H1 (cell line): ENCODE measurements around the gene KLF6. TPM values are rescaled to one million over a fixed set of nuclear protein-coding genes. Genes with fewer than 3 reads are reported as not detected.

ENCODE experiments used
- CTCF ChIA-PET: fragments of 300-600 bp; sonication (Branson Sonifier 250); formaldehyde crosslinking; loops from one replicate; lab custom pipeline; 2021; ENCODE audit not compliant: partially characterized antibody; lab: Charles Lee
- POLR2A ChIA-PET: fragments of 300-600 bp; sonication (Branson Sonifier 250); formaldehyde crosslinking; loops from one replicate; lab custom pipeline; 2021; ENCODE audit warnings: inconsistent platforms; ENCODE audit not compliant: partially characterized antibody; lab: Charles Lee
- DNase-seq, 2 experiments: peaks; one replicate each; pipeline versions ENCODE4 v3.0.0 to v3.0.0-alpha.2; 2010 to 2022; ENCODE audit warnings: low spot score in 2 of 2, low read depth in 1 of 2, mixed read lengths in 1 of 2
- FAIRE-seq: peaks from 2 replicates; lab custom pipeline; 2011; peaks lifted over from hg19 to GRCh38; lab: Jason Lieb, UNC
- H2AFZ ChIP-seq: 2 replicates; pipeline ENCODE4 v1.8.1; 2012; ENCODE audit warnings: low read length, inconsistent platforms
- H2AK5ac ChIP-seq: 2 replicates; pipeline ENCODE4 v1.6.1; 2013; ENCODE audit warnings: low read depth, low read length
- H2BK120ac ChIP-seq: replicated peaks from 2 replicates; pipeline ENCODE3; 2013; ENCODE audit warnings: low read depth, low read length, inconsistent platforms
- H2BK12ac ChIP-seq: 2 replicates; pipeline ENCODE4 v1.6.1; 2013; ENCODE audit warnings: low read depth, low read length
- H2BK15ac ChIP-seq: 2 replicates; pipeline ENCODE4 v1.6.1; 2013; ENCODE audit warnings: low read length
- H2BK20ac ChIP-seq: 2 replicates; pipeline ENCODE4 v1.6.1; 2013; ENCODE audit warnings: low read length
- H2BK5ac ChIP-seq: 2 replicates; pipeline ENCODE4 v1.6.1; 2013; ENCODE audit warnings: low read depth, low read length
- H3K14ac ChIP-seq: 2 replicates; pipeline ENCODE4 v1.6.1; 2013; ENCODE audit warnings: inconsistent platforms; ENCODE audit not compliant: insufficient read length
- H3K18ac ChIP-seq: 2 replicates; pipeline ENCODE4 v1.6.1; 2013; ENCODE audit warnings: low read length; ENCODE audit errors: extremely low read depth
- H3K23ac ChIP-seq: 2 replicates; pipeline ENCODE4 v1.6.1; 2013; ENCODE audit warnings: inconsistent platforms; ENCODE audit not compliant: insufficient read length
- H3K23me2 ChIP-seq: 2 replicates; pipeline ENCODE4 v1.6.1; 2013; ENCODE audit warnings: low read depth, low read length
- H3K27ac ChIP-seq: 2 replicates; pipeline ENCODE4 v1.6.1; 2011; ENCODE audit warnings: low read depth, low read length, inconsistent platforms
- H3K27me3 ChIP-seq, 4 experiments: replicated peaks in 1 of 4; 1 replicate in 1 of 4; 2 replicates in 3 of 4; pipeline versions ENCODE4 v1.6.1 to v1.8.1; 2011 to 2013; ENCODE audit warnings: low read length in 3 of 4, mild to moderate bottlenecking in 3 of 4, inconsistent platforms in 2 of 4, mixed read lengths in 2 of 4, moderate library complexity in 1 of 4; ENCODE audit not compliant: control insufficient read depth in 3 of 4, insufficient read depth in 3 of 4; ENCODE audit errors: extremely low read depth in 1 of 4
- H3K36me3 ChIP-seq, 4 experiments: 2 replicates each; pipeline versions ENCODE4 v1.6.1 to v1.8.1; 2011 to 2013; ENCODE audit warnings: mild to moderate bottlenecking in 4 of 4, low read length in 3 of 4, moderate library complexity in 2 of 4, control low read depth in 1 of 4, inconsistent platforms in 1 of 4; ENCODE audit not compliant: insufficient read depth in 4 of 4, control insufficient read depth in 2 of 4
- H3K4ac ChIP-seq: replicated peaks from 2 replicates; pipeline ENCODE3; 2013; ENCODE audit warnings: low read length, low read depth, mixed read lengths, inconsistent platforms; ENCODE audit not compliant: insufficient read length
- H3K4me1 ChIP-seq, 4 experiments: replicated peaks in 1 of 4; 1 replicate in 1 of 4; 2 replicates in 3 of 4; pipeline versions ENCODE4 v1.6.1 to v1.8.1; 2011 to 2013; ENCODE audit warnings: low read length in 3 of 4, inconsistent platforms in 2 of 4, mixed read lengths in 1 of 4; ENCODE audit not compliant: insufficient read depth in 4 of 4, control insufficient read depth in 3 of 4
- H3K4me2 ChIP-seq, 2 experiments: 2 replicates each; pipeline versions ENCODE4 v1.6.1 to v1.8.1; 2011 to 2013; ENCODE audit warnings: low read depth in 2 of 2, low read length in 2 of 2, control low read depth in 1 of 2, inconsistent platforms in 1 of 2, mild to moderate bottlenecking in 1 of 2; ENCODE audit not compliant: insufficient read depth in 1 of 2
- H3K4me3 ChIP-seq, 4 experiments: fragments of 200-600, 300-600 bp in 1 of 4; sonication (generic), shearing (Covaris generic), sonication (Bioruptor Twin) in 1 of 4; 2 replicates each; pipeline versions ENCODE4 v1.5.1 to v1.8.1; 2011 to 2016; ENCODE audit warnings: low read length in 4 of 4, low read depth in 3 of 4, control low read depth in 2 of 4, inconsistent platforms in 2 of 4, mild to moderate bottlenecking in 2 of 4, mixed read lengths in 1 of 4, moderate library complexity in 1 of 4; ENCODE audit not compliant: insufficient read depth in 2 of 4; ENCODE audit errors: extremely low read depth in 1 of 4
- H3K56ac ChIP-seq: replicated peaks from 2 replicates; pipeline ENCODE3; 2013; ENCODE audit warnings: low read depth, mild to moderate bottlenecking, mixed read lengths, low read length, inconsistent platforms; ENCODE audit not compliant: insufficient read length
- H3K79me1 ChIP-seq: 2 replicates; pipeline ENCODE4 v1.6.1; 2013; ENCODE audit warnings: low read depth, low read length, control low read depth
- H3K79me2 ChIP-seq, 2 experiments: 2 replicates each; pipeline versions ENCODE4 v1.6.1 to v1.8.1; 2012 to 2013; ENCODE audit warnings: low read length in 2 of 2, mild to moderate bottlenecking in 2 of 2, inconsistent platforms in 1 of 2; ENCODE audit not compliant: insufficient read depth in 2 of 2, control insufficient read depth in 1 of 2
- H3K9ac ChIP-seq, 4 experiments: replicated peaks in 1 of 4; 1 replicate in 1 of 4; 2 replicates in 3 of 4; pipeline versions ENCODE4 v1.6.1 to v1.8.1; 2011 to 2013; ENCODE audit warnings: low read depth in 3 of 4, low read length in 3 of 4, control low read depth in 2 of 4, mild to moderate bottlenecking in 2 of 4, moderate library complexity in 2 of 4, inconsistent platforms in 1 of 4; ENCODE audit errors: extremely low read depth in 1 of 4
- H3K9me3 ChIP-seq, 2 experiments: 2 replicates each; pipeline versions ENCODE4 v1.6.1 to v1.8.1; 2012 to 2013; ENCODE audit warnings: mild to moderate bottlenecking in 2 of 2, moderate library complexity in 2 of 2, control low read depth in 1 of 2, inconsistent platforms in 1 of 2, low read depth in 1 of 2, low read length in 1 of 2, mixed read lengths in 1 of 2; ENCODE audit not compliant: insufficient read depth in 2 of 2
- H4K20me1 ChIP-seq, 2 experiments: replicated peaks in 1 of 2; 2 replicates each; pipeline versions ENCODE3 to v1.8.1; 2011 to 2013; ENCODE audit warnings: inconsistent platforms in 2 of 2, low read length in 2 of 2, mild to moderate bottlenecking in 1 of 2; ENCODE audit not compliant: insufficient read depth in 2 of 2, control insufficient read depth in 1 of 2
- H4K5ac ChIP-seq: 2 replicates; pipeline ENCODE4 v1.6.1; 2013; ENCODE audit warnings: low read length, low read depth, mixed read lengths, inconsistent platforms; ENCODE audit not compliant: insufficient read length
- H4K8ac ChIP-seq: 2 replicates; pipeline ENCODE4 v1.8.0; 2013; ENCODE audit warnings: mild to moderate bottlenecking, moderate library complexity, low read length, inconsistent platforms; ENCODE audit not compliant: insufficient read depth; ENCODE audit errors: extremely low read depth
- H4K91ac ChIP-seq: replicated peaks from 2 replicates; pipeline ENCODE3; 2013; ENCODE audit warnings: low read length, mixed read lengths, inconsistent platforms; ENCODE audit not compliant: insufficient read length
- BRCA1 ChIP-seq: IDR thresholded peaks from 2 replicates; pipeline ENCODE4 v1.6.1; 2012; ENCODE audit warnings: low read depth, low read length, improper control_type of control experiment
- CHD2 ChIP-seq: IDR thresholded peaks from 2 replicates; pipeline ENCODE4 v1.6.1; 2012; ENCODE audit warnings: low read length, improper control_type of control experiment
- FOSL1 ChIP-seq: IDR thresholded peaks from 2 replicates; pipeline ENCODE4 v1.6.1; 2011; ENCODE audit warnings: mild to moderate bottlenecking, low read depth, low read length, moderate library complexity; ENCODE audit not compliant: insufficient read depth
- WGBS, 2 experiments: shearing (Covaris generic) in 1 of 2; methylation state at CpG; one replicate each; pipeline versions ENCODE4 v1.1.6 to v1.1.7; 2013 to 2015; ENCODE audit warnings: low lambda C conversion rate in 2 of 2, mixed read lengths in 2 of 2, inconsistent platforms in 1 of 2, low coverage in 1 of 2, missing lambda C conversion rate in 1 of 2; ENCODE audit not compliant: insufficient replicate concordance in 2 of 2, insufficient coverage in 1 of 2, insufficient read length in 1 of 2; ENCODE audit errors: extremely low coverage in 1 of 2, missing lambda C conversion rate in 1 of 2; 5-methylcytosine and 5-hydroxymethylcytosine counted together
- polyA plus RNA-seq, 7 experiments: library from polyadenylated mRNA; depleted of rRNA in 3 of 7; stranded (reverse) in 5 of 7; unstranded in 2 of 7; fragments of >200 nt in 5 of 7; fragments of 200-250 nt in 2 of 7; gene quantifications; 1 replicate in 5 of 7; 2 replicates in 1 of 7; 4 replicates in 1 of 7; pipeline versions ENCODE4 v1.2.1 to v1.2.3, GENCODE V29; 2011 to 2013; ENCODE audit warnings: missing spikeins in 2 of 7, mixed read lengths in 2 of 7
- total RNA-seq: library from RNA; stranded (reverse); fragmentation: NEBNext Ultra II Directional; extraction: Animal tissue kit (Norgen Biotek cat#: 25700); gene quantifications from 2 replicates; pipeline ENCODE4 v1.2.1, GENCODE V29; 2021

KLF6 gene
- total and polyA plus RNA-seq, 2 of the 8 experiments (the other 6 are each of a cell fraction or from before 2014, with no cell fraction given), result 5.7 to 19.5 TPM

- H2AK5ac ChIP-seq, result no peak overlapping the region
- H2BK12ac ChIP-seq, result no peak overlapping the region
- H3K27ac ChIP-seq, result no peak overlapping the region
- no peak overlapping the region for H3K14ac ChIP-seq
- no peak overlapping the region for H4K5ac ChIP-seq
- no peaks in the 10 kb centered on the region for H3K79me1 ChIP-seq
- no peak overlapping the region for H3K4me2 ChIP-seq
- no peaks in the 10 kb centered on the region for H3K79me2 ChIP-seq
- CTCF ChIA-PET, result no interaction called here
- H3K23ac ChIP-seq, result no peak overlapping the region
- WGBS, 2 experiments, result 88% methylated on average over 10 of the region's 10 CpGs; no CpG with 5 or more reads in 1 of the 2 experiments
- no peak overlapping the region for H3K9ac ChIP-seq
- H3K36me3 ChIP-seq, result peaks cover 3 to 10% (median 5%) of the 10 kb centered on the region in 4 experiments; a peak in 6 of 8 replicates
- FAIRE-seq, result no peak
- H2BK20ac ChIP-seq, result no peak overlapping the region
- H3K27me3 ChIP-seq, result no peaks in the 10 kb centered on the region
- H2AFZ ChIP-seq, result no peak overlapping the region
- no peaks in the 10 kb centered on the region for H3K9me3 ChIP-seq
- no peak overlapping the region for H2BK5ac ChIP-seq
- H2BK120ac ChIP-seq, result no peak overlapping the region
- H4K91ac ChIP-seq, result no peak overlapping the region
- H3K4me1 ChIP-seq, result peaks cover 0 to 10% (median 5%) of the 10 kb centered on the region in 4 experiments; a peak in 6 of 7 replicates
- no peak overlapping the region for H3K4ac ChIP-seq
- H2BK15ac ChIP-seq, result no peak overlapping the region
- no peak for TF ChIP-seq FOSL1
- TF ChIP-seq CHD2, result no peak
- no peak for TF ChIP-seq BRCA1
- TF ChIP-seq, all 59 proteins: peak for 0
- Histone ChIP-seq H3K18ac (no peak overlapping the region), H3K23me2 (no peaks in the 10 kb centered on the region), H3K56ac (no peak overlapping the region), H4K20me1 (peaks cover 0 to 2% of the 10 kb centered on the region in 2 experiments), H4K8ac (no peak overlapping the region), H3K4me3 (no peak overlapping the region)
- no peak for DNase-seq
- POLR2A ChIA-PET, result interaction anchor here (4.4 kb wide), 1 partner anchor 12 kb away, joined by 43 read pairs; the partner anchor contains the start of gene KLF6
Measured at GRCh38 chr10:3772361-3773171, 12.4 kb downstream of the KLF6 start.
